GM19397 (cell line): Measurements from ENCODE around the gene ZCCHC24.

Source experiments
- ATAC-seq: cut with Tn5 transposase; IDR thresholded peaks from one replicate; pipeline ENCODE4 v1.9.1; 2021; ENCODE audit warnings: mild to moderate bottlenecking, moderate library complexity; ENCODE audit not compliant: unreplicated experiment

ZCCHC24 gene

DNA sequence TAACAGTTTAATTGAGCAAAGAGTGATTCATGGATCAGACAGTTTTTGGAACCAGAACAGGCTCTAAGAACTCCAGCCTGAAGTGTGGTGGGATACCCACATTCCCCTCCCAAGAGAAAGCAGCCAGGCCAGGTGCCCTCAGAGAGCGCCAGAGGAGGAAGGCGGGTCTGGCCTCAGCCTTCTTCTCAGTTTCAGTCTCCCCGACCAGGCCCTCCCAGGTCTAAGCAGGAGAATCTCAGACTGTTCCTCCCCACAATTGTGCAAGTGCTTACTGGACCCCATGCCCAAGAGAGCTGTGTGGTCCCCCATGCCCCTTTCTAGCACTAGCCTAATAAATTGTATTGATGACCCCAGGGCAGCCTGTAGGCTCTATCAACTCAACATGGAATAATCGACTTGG is 72.6 kb downstream of the ZCCHC24 start:
- no peak for ATAC-seq

GRCh38 chr10:79367426-79368189 is 77.8 kb downstream of the ZCCHC24 start:
- no peak for ATAC-seq

DNA sequence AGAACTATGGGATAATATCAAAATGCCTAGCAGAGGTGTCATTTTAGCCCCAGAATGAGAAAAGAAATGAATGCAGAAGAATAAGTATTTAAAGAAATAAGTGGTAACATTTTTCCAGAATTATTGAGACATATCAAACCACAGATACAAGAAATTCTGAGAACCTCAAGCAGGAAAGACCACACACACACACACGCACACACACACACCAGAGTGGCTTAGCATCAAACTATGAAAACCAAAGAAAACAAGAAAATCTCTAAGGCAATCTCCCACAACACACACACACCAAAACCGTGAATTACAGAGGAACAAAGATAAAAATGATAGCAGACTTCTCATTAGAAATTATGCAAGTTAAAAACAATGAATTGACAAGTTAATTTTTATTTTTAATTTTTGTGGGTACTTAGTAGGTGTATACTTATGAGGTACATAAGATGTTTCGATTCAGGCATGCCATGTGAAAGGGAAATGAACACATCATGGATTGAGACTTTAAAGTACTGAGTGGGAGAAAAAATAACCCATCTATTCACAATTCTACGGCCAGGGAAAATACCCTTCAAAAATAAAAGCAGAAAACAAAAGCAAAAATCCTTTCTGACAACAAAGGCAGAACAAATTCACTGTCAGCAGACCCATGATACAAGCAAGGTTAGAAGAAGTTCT is 83.6 kb downstream of the ZCCHC24 start:
- no peak for ATAC-seq

GRCh38 chr10:79360499-79361342 is 84.7 kb downstream of the ZCCHC24 start:
- ATAC-seq = no peak

GRCh38 chr10:79359816-79360498 is 85.5 kb downstream of the ZCCHC24 start:
- no peak for ATAC-seq

DNA sequence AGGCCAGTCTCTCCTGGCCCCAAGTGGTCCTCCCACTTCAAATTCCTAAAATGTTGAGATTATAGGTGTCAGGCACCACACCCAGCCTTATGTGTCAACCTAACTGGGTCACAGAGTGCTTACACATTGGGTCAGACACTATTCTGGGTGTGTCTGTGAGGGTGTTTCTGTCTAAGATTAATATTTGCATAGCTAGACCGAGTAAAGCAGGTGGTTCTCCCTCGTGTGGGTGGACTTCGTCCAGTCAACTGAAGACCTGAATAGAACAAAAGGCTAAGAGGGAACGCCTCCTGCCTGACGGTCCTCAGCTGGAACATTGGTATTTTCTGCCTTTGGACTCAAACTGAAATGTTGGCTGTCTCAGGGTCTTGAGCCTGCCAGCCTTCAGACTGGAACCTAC is 86.6 kb downstream of the ZCCHC24 start:
- no peak for ATAC-seq

GRCh38 chr10:79357180-79357579 is 88.2 kb downstream of the ZCCHC24 start:
- ATAC-seq = no peak

- ATAC-seq = no peak
Measured at GRCh38 chr10:79356104-79356503, 89.3 kb downstream of the ZCCHC24 start.

- no peak for ATAC-seq
Measured at GRCh38 chr10:79355420-79356017, 89.9 kb downstream of the ZCCHC24 start.

- ATAC-seq = no peak
Measured at GRCh38 chr10:79354615-79355014, 90.8 kb downstream of the ZCCHC24 start.

DNA sequence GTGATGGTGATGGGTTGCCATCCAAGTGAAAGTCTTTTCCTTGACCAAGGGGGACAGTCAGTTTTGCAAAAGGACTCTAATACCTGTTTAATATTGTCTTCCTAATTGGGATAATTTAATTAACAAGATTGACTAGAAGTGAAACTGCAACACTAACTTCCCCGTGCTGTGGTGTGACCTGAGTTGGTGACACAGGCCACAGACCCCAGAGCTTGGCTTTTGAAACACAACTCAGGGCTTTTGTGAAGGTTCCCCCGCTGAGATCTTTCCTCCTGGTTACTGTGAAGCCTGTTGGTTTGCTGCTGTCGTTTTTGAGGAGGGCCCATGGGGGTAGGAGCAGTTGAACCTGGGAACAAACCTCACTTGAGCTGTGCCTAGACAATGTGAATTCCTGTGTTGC is 91.3 kb downstream of the ZCCHC24 start:
- ATAC-seq = no peak

- no peak for ATAC-seq
Measured at GRCh38 chr10:79353726-79354125, 91.7 kb downstream of the ZCCHC24 start.

- no peak for ATAC-seq
Measured at GRCh38 chr10:79353000-79353406, 92.4 kb downstream of the ZCCHC24 start.

DNA sequence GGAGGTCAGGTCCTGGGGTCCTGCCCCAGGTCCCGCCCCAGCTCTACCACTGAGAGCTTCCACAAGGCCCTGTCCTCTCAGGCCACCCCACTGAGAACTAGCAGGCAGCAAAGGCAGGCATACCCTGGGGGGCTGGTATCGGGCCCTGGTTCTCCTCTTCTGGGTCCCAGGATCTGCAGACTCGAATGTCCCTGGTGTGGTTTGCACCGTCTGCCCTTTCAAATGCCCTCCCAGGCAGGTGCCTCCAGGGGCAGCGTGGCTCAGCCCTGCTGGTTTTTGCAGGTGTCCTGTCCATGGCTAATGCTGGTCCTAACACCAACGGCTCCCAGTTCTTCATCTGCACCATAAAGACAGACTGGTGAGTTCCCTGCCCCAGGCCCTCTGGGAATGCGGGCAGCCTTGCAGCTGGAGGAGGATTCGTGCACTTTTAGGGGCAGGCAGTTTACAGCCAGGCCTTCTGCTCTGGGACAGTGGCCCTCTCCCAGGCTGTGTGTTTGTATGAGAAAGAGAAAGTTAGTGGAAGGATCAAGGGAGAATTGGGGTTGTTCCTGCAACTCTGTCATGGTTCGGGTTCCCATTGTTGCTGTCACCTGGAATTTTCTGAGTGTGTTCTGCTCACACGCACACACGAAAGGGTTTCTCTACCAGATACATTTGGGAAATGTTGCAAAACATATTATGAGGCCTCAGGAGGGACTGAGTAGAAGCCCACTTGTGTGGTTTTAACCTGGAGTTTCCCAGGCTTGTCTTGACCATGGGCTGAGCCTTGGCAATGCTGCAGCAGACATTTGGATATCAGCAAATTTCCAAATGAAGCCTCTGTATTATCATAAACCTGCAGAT is 93.2 kb downstream of the ZCCHC24 start:
- no peak for ATAC-seq

DNA sequence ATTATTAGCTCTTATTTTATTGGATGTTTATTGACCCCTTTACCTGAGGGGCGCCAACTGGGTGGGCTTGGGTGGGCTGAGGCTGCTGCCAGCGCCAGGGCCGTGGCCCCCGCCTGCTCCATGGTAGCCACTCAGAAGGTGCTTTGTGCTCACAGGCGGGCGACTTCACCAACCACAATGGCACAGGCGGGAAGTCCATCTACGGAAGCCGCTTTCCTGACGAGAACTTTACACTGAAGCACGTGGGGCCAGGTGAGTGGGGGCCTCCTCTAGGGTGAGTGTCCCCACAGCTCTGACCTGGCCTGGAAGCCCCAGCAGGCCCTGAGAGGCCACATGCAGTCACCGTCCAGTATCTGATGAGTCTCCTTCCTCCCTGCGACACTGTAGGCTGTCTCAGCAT is 94.1 kb downstream of the ZCCHC24 start:
- no peak for ATAC-seq

- ATAC-seq = no peak
Measured at GRCh38 chr10:79350407-79351154, 94.8 kb downstream of the ZCCHC24 start.

- no peak for ATAC-seq
Measured at GRCh38 chr10:79349766-79350406, 95.5 kb downstream of the ZCCHC24 start.

DNA sequence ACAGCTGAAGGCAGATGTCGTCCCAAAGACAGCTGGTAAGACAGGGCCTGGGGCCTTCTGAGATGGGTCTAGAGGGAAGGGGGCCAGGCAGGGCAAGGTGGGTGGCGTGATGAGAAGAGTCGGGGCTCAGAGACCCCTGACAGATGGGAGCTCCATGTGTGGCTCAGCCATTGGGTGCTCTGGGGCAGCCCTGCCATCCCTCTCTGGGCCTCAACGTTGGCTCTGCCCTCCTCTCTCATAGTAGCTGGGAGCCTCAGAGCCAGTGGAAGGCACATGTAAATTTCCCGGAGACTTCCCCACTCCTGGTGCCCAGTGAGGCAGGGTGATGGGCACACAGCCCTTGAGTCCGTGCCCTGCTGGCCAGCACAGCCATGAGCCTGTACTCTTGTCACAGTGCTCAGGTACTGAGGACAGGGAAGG is 96.3 kb downstream of the ZCCHC24 start:
- ATAC-seq = no peak

DNA sequence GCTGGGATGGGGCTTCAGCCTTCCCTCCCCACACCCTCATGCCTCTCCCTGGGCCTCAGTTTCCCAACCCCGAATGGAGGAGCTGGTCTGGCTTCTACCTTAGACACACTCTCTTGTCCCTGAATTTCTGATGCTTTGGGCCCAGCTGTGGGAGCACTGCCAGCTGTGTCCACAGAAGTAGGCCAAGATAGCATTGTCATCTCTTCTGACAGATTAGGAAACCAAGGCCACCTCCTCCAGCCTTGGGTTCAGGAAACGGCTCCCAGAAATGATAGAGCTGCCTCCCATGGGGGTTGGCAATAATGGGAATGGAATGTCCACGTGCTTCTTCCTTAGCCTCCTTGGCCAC is 96.8 kb downstream of the ZCCHC24 start:
- no peak for ATAC-seq
